ENCODE results near the gene URM1. TPM values are rescaled to one million over a fixed set of nuclear protein-coding genes. Genes with fewer than 3 reads are reported as not detected.
A peak's percentile ranks its signal among the peaks of the same experiment; 100 is the strongest.
"Not testable (repeated sequence)": the region's sequence is repeated elsewhere in the genome, so short reads cannot be mapped to it uniquely, and the experiment has no call there.

The URM1 gene
- total and polyA plus RNA-seq, 3 experiments from 2014 or later = 56.3 to 108 (median 100) TPM

GRCh38 chr9:128409450-128409849 lies 38.3 kb downstream of the URM1 start:
- Histone ChIP-seq H3K36me3 (ENCODE audit: insufficient read depth, low read length) (no peaks in the 10 kb centered on the region), H3K4me1 (ENCODE audit: insufficient read depth, low read length) (no peaks in the 10 kb centered on the region), H3K4me3 (ENCODE audit: low read length) (no peak overlapping the region), H3K27me3 (ENCODE audit: insufficient read depth, low read length, poor library complexity, severe bottlenecking) (no peaks in the 10 kb centered on the region), H3K27ac (ENCODE audit: low read depth, low read length) (no peak overlapping the region), H3K9me3 (ENCODE audit: low read length) (no peaks in the 10 kb centered on the region)
- CTCF ChIA-PET = interaction anchor here (0.9 to 2.8 kb wide), 2 partner anchors 48 to 114 kb away, joined by 3 to 10 read pairs; no protein-coding TSS in a partner anchor
- Mint-ChIP-seq H3K36me3 (no peaks in the 10 kb centered on the region), H3K9me3 (peaks cover 0 to 2% (median 0%) of the 10 kb centered on the region in 5 donors), H3K4me1 (no peaks in the 10 kb centered on the region), H3K4me3 (no peak overlapping the region), H3K27me3 (peaks cover 22 to 57% of the 10 kb centered on the region in 2 donors), H3K27ac (no peak overlapping the region)
- no peak for DNase-seq
- POLR2A ChIA-PET = no interaction called here

DNA sequence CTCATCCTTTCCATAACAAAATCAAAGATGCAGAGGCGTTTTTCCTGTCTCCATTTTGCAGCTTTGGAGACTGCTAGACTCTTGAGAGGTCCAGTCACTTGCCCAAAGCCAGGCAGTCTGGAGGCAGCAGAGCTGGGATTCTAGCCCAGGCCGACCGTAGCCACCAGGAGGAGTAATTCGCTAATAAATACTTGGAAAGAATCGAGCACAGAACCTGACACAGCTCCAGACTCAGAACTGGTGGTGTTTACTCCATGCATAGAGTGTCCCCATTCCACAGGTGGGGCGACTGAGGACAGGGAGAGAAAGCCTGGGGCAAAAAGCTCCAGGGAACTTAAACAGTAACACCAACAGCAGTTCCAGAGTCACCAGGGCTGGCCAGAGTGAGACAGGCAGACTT lies 38.8 kb downstream of the URM1 start:
- ChIA-PET CTCF (interaction anchor here (0.9 to 2.8 kb wide), 3 partner anchors 10 to 115 kb away, joined by 3 to 10 read pairs (median 9); no protein-coding TSS in a partner anchor), POLR2A (no interaction called here)
- Histone ChIP-seq H3K27ac (ENCODE audit: low read depth, low read length) (no peak overlapping the region), H3K9me3 (ENCODE audit: low read length) (no peaks in the 10 kb centered on the region), H3K27me3 (ENCODE audit: insufficient read depth, low read length, poor library complexity, severe bottlenecking) (no peaks in the 10 kb centered on the region), H3K4me3 (ENCODE audit: low read length) (no peak overlapping the region), H3K36me3 (ENCODE audit: insufficient read depth, low read length) (no peaks in the 10 kb centered on the region), H3K4me1 (ENCODE audit: insufficient read depth, low read length) (no peaks in the 10 kb centered on the region)
- peaks cover 25 to 63% of the 10 kb centered on the region in 2 donors for H3K27me3 Mint-ChIP-seq
- no peaks in the 10 kb centered on the region for H3K36me3 Mint-ChIP-seq
- no peaks in the 10 kb centered on the region for H3K4me1 Mint-ChIP-seq
- peaks cover 0 to 2% (median 0%) of the 10 kb centered on the region in 5 donors for H3K9me3 Mint-ChIP-seq
- no peak for DNase-seq
- no peak overlapping the region for H3K27ac Mint-ChIP-seq
- H3K4me3 Mint-ChIP-seq = no peak overlapping the region

GRCh38 chr9:128411364-128412119 lies 40.4 kb downstream of the URM1 start:
- POLR2A ChIA-PET = no interaction called here
- CTCF ChIA-PET = interaction anchor here (1.1 to 1.8 kb wide), 2 partner anchors 8 to 49 kb away, joined by 5 to 9 read pairs; no protein-coding TSS in a partner anchor
- no peaks in the 10 kb centered on the region for H3K36me3 ChIP-seq (ENCODE audit: insufficient read depth, low read length)
- no peaks in the 10 kb centered on the region for H3K4me1 ChIP-seq (ENCODE audit: insufficient read depth, low read length)
- no peak overlapping the region for H3K4me3 ChIP-seq (ENCODE audit: low read length)
- H3K9me3 Mint-ChIP-seq = peaks cover 0 to 2% (median 0%) of the 10 kb centered on the region in 5 donors
- H3K27ac ChIP-seq (ENCODE audit: low read depth, low read length) = no peak overlapping the region
- DNase-seq = no peak
- H3K9me3 ChIP-seq (ENCODE audit: low read length) = no peaks in the 10 kb centered on the region
- H3K27ac Mint-ChIP-seq = peak overlapping the region in 1 of 8 donors; percentile 57
- no peak overlapping the region for H3K4me3 Mint-ChIP-seq
- no peaks in the 10 kb centered on the region for H3K4me1 Mint-ChIP-seq
- H3K36me3 Mint-ChIP-seq = no peaks in the 10 kb centered on the region
- peaks cover 35 to 68% of the 10 kb centered on the region in 2 donors for H3K27me3 Mint-ChIP-seq
- no peaks in the 10 kb centered on the region for H3K27me3 ChIP-seq (ENCODE audit: insufficient read depth, low read length, poor library complexity, severe bottlenecking)

DNA sequence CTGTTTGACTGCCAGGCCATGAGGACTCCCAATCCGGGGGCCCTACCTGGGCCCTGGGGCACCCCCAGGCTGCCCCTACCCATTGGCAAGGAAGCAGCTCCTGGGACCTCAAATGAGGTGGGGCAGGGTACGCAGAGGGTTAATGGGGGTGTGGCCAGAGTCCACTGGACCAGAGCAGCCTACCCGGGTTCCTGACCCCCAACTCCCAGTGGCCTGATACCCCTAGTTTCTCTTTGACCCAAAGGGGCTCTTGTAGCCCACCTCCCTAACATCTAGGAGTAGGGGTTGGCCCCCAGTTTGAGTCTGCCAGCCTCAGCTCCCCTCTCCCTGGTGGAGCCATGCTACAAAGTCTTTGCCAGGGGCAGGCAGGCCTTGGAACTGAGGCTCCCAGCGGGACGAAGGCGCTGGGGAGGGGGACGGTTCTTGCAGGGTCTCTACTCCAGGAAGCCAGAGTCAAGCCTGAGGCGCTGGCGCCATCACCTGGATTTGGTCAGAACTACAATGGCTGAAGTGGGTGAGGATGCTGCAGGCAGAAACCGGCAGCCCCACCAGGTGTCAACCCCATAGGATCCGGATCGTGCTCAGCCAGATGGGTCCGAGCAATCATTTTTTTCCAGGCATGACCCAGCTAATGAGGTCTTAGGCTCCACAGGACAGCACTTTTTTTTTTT lies 41.1 kb downstream of the URM1 start:
- peaks cover 0 to 2% (median 0%) of the 10 kb centered on the region in 5 donors for H3K9me3 Mint-ChIP-seq
- ChIA-PET POLR2A (no interaction called here), CTCF (no interaction called here)
- H3K27ac ChIP-seq (ENCODE audit: low read depth, low read length) = no peak overlapping the region
- H3K9me3 ChIP-seq (ENCODE audit: low read length) = no peaks in the 10 kb centered on the region
- H3K4me3 Mint-ChIP-seq = no peak overlapping the region
- H3K36me3 Mint-ChIP-seq = no peaks in the 10 kb centered on the region
- H3K4me1 ChIP-seq (ENCODE audit: insufficient read depth, low read length) = no peaks in the 10 kb centered on the region
- H3K27me3 Mint-ChIP-seq = peaks cover 33 to 63% of the 10 kb centered on the region in 2 donors
- H3K36me3 ChIP-seq (ENCODE audit: insufficient read depth, low read length) = no peaks in the 10 kb centered on the region
- H3K27ac Mint-ChIP-seq = no peak overlapping the region
- H3K4me3 ChIP-seq (ENCODE audit: low read length) = no peak overlapping the region
- no peaks in the 10 kb centered on the region for H3K27me3 ChIP-seq (ENCODE audit: insufficient read depth, low read length, poor library complexity, severe bottlenecking)
- DNase-seq = peak; percentile 10 to 65 (median 33)
- H3K4me1 Mint-ChIP-seq = no peaks in the 10 kb centered on the region

GRCh38 chr9:128413728-128414127 lies 42.6 kb downstream of the URM1 start:
- H3K4me1 ChIP-seq (ENCODE audit: insufficient read depth, low read length); H3K36me3 ChIP-seq (ENCODE audit: insufficient read depth, low read length); H3K4me3 ChIP-seq (ENCODE audit: low read length); DNase-seq; CTCF ChIA-PET; H3K36me3 Mint-ChIP-seq; H3K27ac ChIP-seq (ENCODE audit: low read depth, low read length); H3K9me3 ChIP-seq (ENCODE audit: low read length); H3K9me3 Mint-ChIP-seq; H3K4me1 Mint-ChIP-seq; POLR2A ChIA-PET; H3K27ac Mint-ChIP-seq; H3K27me3 ChIP-seq (ENCODE audit: insufficient read depth, low read length, poor library complexity, severe bottlenecking): not testable (repeated sequence)
- Mint-ChIP-seq H3K27me3 (peaks cover 27 to 60% of the 10 kb centered on the region in 2 donors), H3K4me3 (peak overlapping the region in 1 of 7 donors; percentile 44)

DNA sequence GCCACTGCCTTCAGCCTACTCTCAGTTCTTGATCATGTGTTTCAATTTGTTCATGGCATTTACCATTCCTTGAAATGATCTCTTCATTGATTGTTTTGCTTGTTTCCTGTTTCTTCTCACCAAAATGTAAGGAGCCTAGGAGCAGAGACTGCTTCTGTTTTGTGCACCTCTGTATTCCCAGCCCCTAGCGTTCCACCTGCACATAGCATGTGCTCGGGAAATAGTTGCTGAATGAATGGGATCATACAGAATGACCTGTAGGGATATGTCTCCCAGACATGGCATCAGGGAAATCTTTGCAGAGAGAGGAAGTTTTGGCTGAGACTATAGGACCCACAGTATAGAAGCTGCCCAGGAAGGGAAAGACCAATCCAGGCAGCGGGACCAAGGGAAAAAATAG lies 43.3 kb downstream of the URM1 start:
- ChIA-PET CTCF (no interaction called here), POLR2A (no interaction called here)
- Histone ChIP-seq H3K27ac (ENCODE audit: low read depth, low read length) (no peak overlapping the region), H3K9me3 (ENCODE audit: low read length) (no peaks in the 10 kb centered on the region), H3K36me3 (ENCODE audit: insufficient read depth, low read length) (no peaks in the 10 kb centered on the region), H3K4me1 (ENCODE audit: insufficient read depth, low read length) (peaks cover 9% of the 10 kb centered on the region), H3K4me3 (ENCODE audit: low read length) (no peak overlapping the region), H3K27me3 (ENCODE audit: insufficient read depth, low read length, poor library complexity, severe bottlenecking) (peaks cover 7% of the 10 kb centered on the region)
- peaks cover 32 to 64% of the 10 kb centered on the region in 2 donors for H3K27me3 Mint-ChIP-seq
- H3K4me1 Mint-ChIP-seq = peaks cover 0 to 6% (median under 1%) of the 10 kb centered on the region in 3 donors
- no peak overlapping the region for H3K27ac Mint-ChIP-seq
- DNase-seq = no peak
- H3K9me3 Mint-ChIP-seq = peaks cover 0 to 2% (median 0%) of the 10 kb centered on the region in 5 donors
- no peak overlapping the region for H3K4me3 Mint-ChIP-seq
- H3K36me3 Mint-ChIP-seq = no peaks in the 10 kb centered on the region

DNA sequence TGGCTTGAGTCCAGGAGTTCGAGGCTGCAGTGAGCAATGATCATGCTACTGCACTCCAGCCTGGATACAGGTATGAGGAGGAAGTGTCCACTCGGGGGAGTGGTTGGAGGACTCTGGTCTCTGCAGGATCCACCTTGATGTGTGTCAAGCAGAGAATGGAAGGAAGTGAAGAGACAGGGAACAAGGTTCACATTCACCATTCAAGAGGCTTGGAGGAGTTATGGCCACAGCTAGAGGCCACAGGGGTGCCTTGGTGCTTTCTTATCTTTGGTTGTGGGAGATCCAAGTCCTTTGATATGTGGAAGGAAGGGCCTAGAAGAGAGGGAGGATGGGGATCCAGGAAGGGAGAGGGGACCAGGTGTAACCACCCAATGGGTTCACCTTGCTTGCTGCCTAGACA lies 44.1 kb downstream of the URM1 start:
- Mint-ChIP-seq H3K9me3 (peaks cover 0 to 2% (median 0%) of the 10 kb centered on the region in 5 donors), H3K27ac (no peak overlapping the region), H3K4me3 (no peak overlapping the region), H3K4me1 (peaks cover 0 to 11% (median 1%) of the 10 kb centered on the region in 3 donors), H3K27me3 (peaks cover 29 to 57% of the 10 kb centered on the region in 2 donors), H3K36me3 (no peaks in the 10 kb centered on the region)
- DNase-seq = no peak
- ChIA-PET CTCF (no interaction called here), POLR2A (no interaction called here)
- Histone ChIP-seq H3K9me3 (ENCODE audit: low read length) (no peaks in the 10 kb centered on the region), H3K27me3 (ENCODE audit: insufficient read depth, low read length, poor library complexity, severe bottlenecking) (peaks cover 7% of the 10 kb centered on the region), H3K4me3 (ENCODE audit: low read length) (no peak overlapping the region), H3K27ac (ENCODE audit: low read depth, low read length) (no peak overlapping the region), H3K4me1 (ENCODE audit: insufficient read depth, low read length) (peaks cover 13% of the 10 kb centered on the region), H3K36me3 (ENCODE audit: insufficient read depth, low read length) (no peaks in the 10 kb centered on the region)

- CTCF ChIA-PET = no interaction called here
These were observed 44.8 kb downstream of the URM1 start for GRCh38 chr9:128416014-128416413.

More at GRCh38 chr9:128416014-128416413, 44.8 kb downstream of the URM1 start:
- Mint-ChIP-seq H3K4me1 (peaks cover 0 to 11% (median 1%) of the 10 kb centered on the region in 3 donors), H3K9me3 (peaks cover 0 to 2% (median 0%) of the 10 kb centered on the region in 5 donors), H3K27ac (peak overlapping the region in 1 of 8 donors; percentile 64), H3K27me3 (peaks cover 26 to 52% of the 10 kb centered on the region in 2 donors), H3K36me3 (no peaks in the 10 kb centered on the region), H3K4me3 (no peak overlapping the region)
- Histone ChIP-seq H3K36me3 (ENCODE audit: insufficient read depth, low read length) (no peaks in the 10 kb centered on the region), H3K4me3 (ENCODE audit: low read length) (no peak overlapping the region), H3K27me3 (ENCODE audit: insufficient read depth, low read length, poor library complexity, severe bottlenecking) (peaks cover 7% of the 10 kb centered on the region), H3K4me1 (ENCODE audit: insufficient read depth, low read length) (peaks cover 13% of the 10 kb centered on the region), H3K9me3 (ENCODE audit: low read length) (no peaks in the 10 kb centered on the region), H3K27ac (ENCODE audit: low read depth, low read length) (no peak overlapping the region)
- no peak for DNase-seq
- POLR2A ChIA-PET = no interaction called here
